ENCODE data around the gene IL10.

- TF ChIP-seq POLR2A (IDR thresholded peaks at IDR 0.05; ENCODE audit: low read length): no peak
- no peak for TF ChIP-seq GATA1 (IDR thresholded peaks at IDR 0.05; ENCODE audit: low read depth, low read length)
Measured at GRCh38 chr1:206782448-206782847, 10.2 kb upstream of the IL10 start.
